ENCODE measurements around the gene HMGCL.

GRCh38 chr1:23757812-23758211 is 67.4 kb downstream of the HMGCL start:
- no peak for TF ChIP-seq CTCF (IDR thresholded peaks at IDR 0.05; ENCODE audit: low read length)
- TF ChIP-seq EZH2phosphoT487 (IDR thresholded peaks at IDR 0.05; ENCODE audit: low read length): no peak

All from MM.1S (cell line).